ENCODE data around the gene MUS81. TPM values are rescaled to one million over a fixed set of nuclear protein-coding genes. Genes with fewer than 3 reads are reported as not detected.
"Not testable (repeated sequence)": the region's sequence is repeated elsewhere in the genome, so short reads cannot be mapped to it uniquely, and the experiment has no call there.

The MUS81 gene, protein sequence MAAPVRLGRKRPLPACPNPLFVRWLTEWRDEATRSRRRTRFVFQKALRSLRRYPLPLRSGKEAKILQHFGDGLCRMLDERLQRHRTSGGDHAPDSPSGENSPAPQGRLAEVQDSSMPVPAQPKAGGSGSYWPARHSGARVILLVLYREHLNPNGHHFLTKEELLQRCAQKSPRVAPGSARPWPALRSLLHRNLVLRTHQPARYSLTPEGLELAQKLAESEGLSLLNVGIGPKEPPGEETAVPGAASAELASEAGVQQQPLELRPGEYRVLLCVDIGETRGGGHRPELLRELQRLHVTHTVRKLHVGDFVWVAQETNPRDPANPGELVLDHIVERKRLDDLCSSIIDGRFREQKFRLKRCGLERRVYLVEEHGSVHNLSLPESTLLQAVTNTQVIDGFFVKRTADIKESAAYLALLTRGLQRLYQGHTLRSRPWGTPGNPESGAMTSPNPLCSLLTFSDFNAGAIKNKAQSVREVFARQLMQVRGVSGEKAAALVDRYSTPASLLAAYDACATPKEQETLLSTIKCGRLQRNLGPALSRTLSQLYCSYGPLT
- 61.8 and 70.4 TPM in 2 replicates for total RNA-seq (2014; rRNA removed; shearing (Covaris generic))

DNA sequence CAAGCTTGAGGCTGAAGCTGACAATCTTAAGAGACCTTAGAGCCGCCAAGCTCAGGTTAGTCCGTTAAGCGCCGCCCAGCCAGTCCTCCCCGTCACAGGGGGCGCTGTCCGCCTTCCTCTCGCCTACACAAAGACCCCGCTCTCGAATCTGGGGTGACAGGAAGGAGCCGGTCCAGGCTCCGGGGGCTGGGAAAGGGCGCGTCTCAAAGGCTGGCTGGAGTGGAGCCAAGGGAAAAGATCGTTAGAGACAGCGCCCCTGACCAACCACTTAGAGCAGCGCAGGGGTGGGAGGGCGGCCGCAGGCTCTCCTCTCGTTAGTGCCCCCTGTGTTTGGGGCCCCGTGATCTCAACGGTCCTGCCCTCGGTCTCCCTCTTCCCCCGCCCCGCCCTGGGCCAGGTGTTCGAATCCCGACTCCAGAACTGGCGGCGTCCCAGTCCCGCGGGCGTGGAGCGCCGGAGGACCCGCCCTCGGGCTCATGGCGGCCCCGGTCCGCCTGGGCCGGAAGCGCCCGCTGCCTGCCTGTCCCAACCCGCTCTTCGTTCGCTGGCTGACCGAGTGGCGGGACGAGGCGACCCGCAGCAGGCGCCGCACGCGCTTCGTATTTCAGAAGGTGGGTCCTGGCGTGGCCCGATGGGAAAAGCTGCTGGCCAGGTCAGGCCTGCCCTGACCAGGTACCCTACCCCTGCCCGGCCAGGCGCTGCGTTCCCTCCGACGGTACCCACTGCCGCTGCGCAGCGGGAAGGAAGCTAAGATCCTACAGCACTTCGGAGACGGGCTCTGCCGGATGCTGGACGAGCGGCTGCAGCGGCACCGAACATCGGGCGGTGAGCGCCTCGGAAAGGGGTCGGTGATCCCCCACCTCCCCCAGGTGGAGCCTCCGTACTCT, at the start of gene MUS81:
MUS81 (plus strand) TSS at position 156 of the 887 bp plus-strand sequence; CDS start at position 477, 321 bp downstream.
- in situ Hi-C loops (cut with HindIII; ENCODE audit: low sequenced_read_pairs), result no loop called here
- peak; percentile 97 for DNase-seq (ENCODE audit: low spot score)

DNA sequence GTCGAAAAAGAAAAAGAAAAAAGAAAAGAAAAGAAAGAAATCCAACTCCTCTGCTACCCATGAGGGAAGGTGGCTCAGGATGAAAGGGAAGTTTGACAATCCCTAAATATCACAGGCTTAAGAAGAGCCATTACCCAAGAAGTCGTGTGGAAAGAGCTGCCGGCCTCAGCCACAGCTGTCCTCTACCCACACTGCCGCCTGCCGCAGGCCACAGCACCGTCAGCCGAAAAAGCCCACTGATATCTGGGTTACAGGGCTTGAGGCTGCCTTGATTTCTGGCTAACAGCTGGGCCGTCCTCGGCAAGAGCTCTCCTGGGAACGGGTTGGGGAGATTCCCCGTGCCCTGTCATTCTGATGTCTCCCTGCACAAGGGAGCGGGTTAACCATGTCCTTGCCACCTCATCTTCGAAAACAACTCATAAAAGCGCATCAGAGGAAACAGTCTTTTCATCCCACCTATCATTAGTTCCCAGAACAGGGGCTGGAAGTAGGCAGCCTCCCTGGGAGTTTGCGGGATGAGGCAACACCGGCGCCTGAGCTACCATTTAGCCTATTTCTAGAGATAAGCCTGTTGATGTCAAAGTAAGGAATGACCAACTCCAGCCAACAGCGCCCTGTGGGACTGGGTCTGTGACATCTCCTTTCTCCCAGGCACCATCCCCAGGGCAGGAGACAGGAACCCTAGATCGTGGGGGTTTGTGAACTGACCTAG, 48.3 kb upstream of the MUS81 start:
- DNase-seq (ENCODE audit: low spot score), result no peak
- in situ Hi-C loops (cut with HindIII; ENCODE audit: low sequenced_read_pairs), result no loop called here

DNA sequence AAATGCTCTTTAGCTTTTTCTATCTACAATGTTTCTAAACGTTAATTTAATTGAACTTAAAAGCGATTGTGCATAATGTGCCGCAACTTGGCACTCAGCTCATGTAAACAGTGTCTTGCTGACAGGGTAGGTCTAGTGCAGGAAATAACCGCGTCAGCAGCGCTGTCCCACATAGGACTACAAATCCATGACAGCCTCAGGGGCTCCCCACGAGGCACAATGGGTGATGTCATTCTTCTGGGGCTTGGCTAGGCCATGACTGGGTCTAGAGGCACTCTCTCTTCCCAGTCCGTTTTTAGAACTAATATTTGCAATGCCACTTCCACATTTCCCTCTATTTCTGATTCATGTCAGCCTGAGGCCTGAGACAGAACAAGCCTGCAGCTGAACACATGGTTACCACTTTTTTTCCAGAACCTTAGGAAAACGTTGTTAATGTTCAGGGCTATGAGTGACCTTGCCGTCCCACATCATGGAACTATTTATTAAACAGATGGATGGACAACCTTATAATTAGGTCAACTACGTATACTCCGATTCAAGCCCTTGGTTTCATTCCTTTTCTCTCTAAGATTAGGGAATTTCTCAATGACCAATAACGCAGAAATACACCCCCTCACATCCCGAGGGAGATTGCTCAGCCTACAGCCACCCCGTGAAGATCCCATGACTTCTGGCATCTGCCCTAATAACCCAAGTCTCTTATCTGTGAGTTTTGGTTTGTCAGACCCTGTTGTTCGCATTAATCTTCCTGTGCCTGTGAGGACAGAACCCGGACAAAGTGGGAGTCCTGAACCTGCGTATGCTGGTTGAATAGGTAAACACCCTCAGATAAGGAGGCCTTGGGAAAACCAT, 45.9 kb upstream of the MUS81 start:
- DNase-seq (ENCODE audit: low spot score), result no peak
- in situ Hi-C loops (cut with HindIII; ENCODE audit: low sequenced_read_pairs), result no loop called here

- DNase-seq (ENCODE audit: low spot score), result no peak
- in situ Hi-C loops (cut with HindIII; ENCODE audit: low sequenced_read_pairs), result no loop called here
Measured at GRCh38 chr11:65814986-65815565, 45.2 kb upstream of the MUS81 start.

- no peak for DNase-seq (ENCODE audit: low spot score)
- in situ Hi-C loops (cut with HindIII; ENCODE audit: low sequenced_read_pairs), result no loop called here
Measured at GRCh38 chr11:65816696-65817095, 43.5 kb upstream of the MUS81 start.

- DNase-seq (ENCODE audit: low spot score), result no peak
- in situ Hi-C loops (cut with HindIII; ENCODE audit: low sequenced_read_pairs), result no loop called here
Measured at GRCh38 chr11:65817312-65817834, 42.9 kb upstream of the MUS81 start.

DNA sequence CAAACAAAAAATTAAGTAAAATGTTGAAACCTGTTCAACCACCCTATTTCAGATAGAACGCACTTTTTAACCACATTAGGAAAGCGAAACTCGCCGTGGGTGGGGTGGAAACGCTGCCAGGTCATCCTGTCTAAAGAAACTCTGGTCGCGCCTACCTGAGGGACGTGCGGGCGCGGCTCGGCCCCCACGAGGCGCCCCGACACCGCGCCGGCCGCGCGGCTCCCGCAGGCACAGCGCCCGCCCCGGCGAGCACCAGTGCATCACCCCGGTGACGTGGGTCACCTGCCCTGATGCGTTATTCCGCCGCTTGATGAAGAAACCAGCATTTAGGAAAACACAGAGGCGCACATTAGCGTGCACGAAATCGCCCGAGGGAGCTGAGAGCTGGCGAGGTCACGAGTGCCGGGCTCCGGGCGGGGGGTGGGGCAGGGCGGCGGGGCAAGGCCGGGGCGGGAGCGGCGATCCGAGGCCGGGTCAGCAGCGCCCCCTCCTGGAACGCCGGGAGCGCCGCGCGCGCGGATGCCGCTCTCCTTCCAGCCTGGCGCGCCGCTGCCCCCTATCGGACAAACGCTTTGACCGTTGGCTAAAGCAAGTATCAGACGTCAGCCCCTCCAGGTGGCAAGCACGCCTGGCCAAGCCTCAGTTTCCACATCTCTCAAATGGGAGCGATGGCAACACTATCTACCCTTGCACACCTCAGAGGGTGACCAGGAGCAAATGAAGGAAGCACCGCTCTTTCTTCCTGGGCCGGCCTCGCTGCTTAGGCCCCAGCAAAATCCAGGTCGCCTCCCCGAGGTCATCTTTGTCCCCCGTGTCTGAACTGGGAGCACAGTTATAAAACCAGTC, 42.2 kb upstream of the MUS81 start:
- in situ Hi-C loops (cut with HindIII; ENCODE audit: low sequenced_read_pairs), result no loop called here
- DNase-seq (ENCODE audit: low spot score), result peak; percentile 87

DNA sequence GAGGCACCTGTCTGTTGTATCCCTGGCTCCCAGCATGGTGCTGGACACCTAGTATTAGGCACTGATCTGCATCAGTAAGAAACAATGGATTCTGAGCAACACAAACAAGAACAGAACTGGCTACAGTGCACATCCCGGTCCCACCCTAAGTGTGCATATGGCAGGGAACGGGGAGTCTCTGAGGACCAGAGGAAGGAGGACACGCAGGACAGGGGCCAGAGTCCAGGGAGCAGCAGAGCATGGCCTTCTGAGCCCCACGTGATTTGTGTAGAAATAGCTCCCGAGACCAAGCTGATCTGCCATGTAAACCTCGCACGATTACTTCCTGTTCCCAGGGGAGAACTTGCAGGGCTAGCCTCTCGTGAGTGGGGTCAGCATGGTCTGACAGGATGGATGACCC, 39.1 kb upstream of the MUS81 start:
- no peak for DNase-seq (ENCODE audit: low spot score)
- in situ Hi-C loops (cut with HindIII; ENCODE audit: low sequenced_read_pairs), result no loop called here

DNA sequence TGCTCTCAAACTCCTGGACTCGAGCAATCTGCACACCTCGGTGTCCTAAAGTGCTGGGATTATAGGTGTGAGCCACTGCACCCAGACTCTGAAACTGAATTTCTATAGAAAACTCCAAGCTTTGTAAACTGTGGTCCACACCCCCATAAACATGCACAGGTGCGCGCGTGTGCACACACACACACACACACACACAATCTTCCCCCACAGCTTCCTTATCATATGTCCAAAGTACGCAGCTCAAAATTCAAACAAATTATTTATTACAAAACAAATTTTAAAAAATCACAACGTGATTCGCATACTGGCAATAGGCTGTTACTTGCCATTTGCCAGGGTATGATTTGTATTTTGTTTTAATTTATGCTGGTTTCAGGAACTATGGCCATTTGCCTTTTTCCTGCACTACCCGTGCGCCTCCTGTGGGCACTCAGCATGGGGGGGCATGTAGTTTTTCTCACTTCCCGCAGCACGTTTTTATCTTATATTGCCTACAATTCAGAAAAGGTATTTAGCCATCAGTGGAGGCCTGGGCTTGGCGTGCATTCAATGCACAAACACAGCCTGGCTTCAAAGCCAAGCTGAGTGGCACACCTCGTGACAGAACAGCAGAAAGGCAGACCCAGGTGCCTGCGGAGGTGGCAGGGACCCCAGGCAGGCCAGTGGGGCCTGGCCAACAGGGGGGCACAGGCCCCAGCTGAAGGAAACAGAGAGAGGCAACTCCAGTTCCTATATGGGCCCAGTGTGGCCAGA, 37.3 kb upstream of the MUS81 start:
- in situ Hi-C loops (cut with HindIII; ENCODE audit: low sequenced_read_pairs), result no loop called here
- DNase-seq (ENCODE audit: low spot score), result no peak

- in situ Hi-C loops (cut with HindIII; ENCODE audit: low sequenced_read_pairs), result no loop called here
Measured at GRCh38 chr11:65826984-65827735, 33.1 kb upstream of the MUS81 start.

GRCh38 chr11:65829459-65829858, 30.8 kb upstream of the MUS81 start:
- no peak for DNase-seq (ENCODE audit: low spot score)
- in situ Hi-C loops (cut with HindIII; ENCODE audit: low sequenced_read_pairs), result no loop called here

More at GRCh38 chr11:65826984-65827735, 33.1 kb upstream of the MUS81 start:
- no peak for DNase-seq (ENCODE audit: low spot score)

GRCh38 chr11:65832231-65832630, 28.0 kb upstream of the MUS81 start:
- DNase-seq (ENCODE audit: low spot score); in situ Hi-C loops (cut with HindIII; ENCODE audit: low sequenced_read_pairs): not testable (repeated sequence)

DNA sequence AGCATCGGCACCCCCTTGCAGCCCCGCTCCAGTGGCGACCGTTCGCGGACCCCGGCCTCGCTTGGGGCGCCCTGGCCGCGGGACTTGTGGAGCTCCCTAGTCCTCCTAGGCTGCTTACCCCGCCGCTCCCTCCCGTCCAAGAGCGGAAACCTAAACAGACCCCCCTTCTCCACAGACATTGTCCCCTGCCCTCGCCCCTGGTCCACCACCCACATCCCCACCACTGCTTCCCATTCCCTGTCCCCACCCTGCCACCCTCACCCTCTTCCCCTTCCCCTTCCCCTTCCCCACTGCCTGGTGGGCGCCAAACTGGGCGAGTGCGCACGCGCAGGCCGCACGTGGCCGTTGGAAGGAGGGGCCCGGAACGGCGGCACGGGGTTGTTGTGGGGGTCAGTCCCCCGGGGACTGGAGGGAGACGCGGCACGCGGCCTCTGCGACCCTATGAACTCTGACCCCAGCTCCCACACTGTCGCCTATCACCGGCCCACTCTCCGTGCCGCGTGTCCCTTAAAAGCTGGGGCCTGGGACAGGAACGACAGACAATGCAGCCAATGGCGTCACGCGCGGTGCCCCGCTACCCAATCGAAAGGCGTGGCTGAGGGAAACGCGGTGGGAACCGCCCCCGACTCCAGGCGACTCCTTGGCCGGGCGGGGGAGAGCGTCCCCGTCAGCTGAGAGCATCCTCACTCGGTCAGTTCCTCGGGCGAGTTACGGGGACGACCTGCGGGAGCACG, 26.8 kb upstream of the MUS81 start, which contains the start of gene SNX32:
SNX32 (plus strand) TSS at position 667 of the 734 bp plus-strand sequence. CDS start 103 bp downstream, outside the sequence.
- DNase-seq (ENCODE audit: low spot score), result peak; percentile 96
- in situ Hi-C loops (cut with HindIII; ENCODE audit: low sequenced_read_pairs), result no loop called here

- in situ Hi-C loops (cut with HindIII; ENCODE audit: low sequenced_read_pairs), result no loop called here
- no peak for DNase-seq (ENCODE audit: low spot score)
Measured at GRCh38 chr11:65834202-65834601, 26.0 kb upstream of the MUS81 start.

- in situ Hi-C loops (cut with HindIII; ENCODE audit: low sequenced_read_pairs), result no loop called here
- no peak for DNase-seq (ENCODE audit: low spot score)
Measured at GRCh38 chr11:65842144-65842543, 18.1 kb upstream of the MUS81 start.

Measured in G401 (cell line).